MG63 (cell line): Measurements from ENCODE around the gene DENND5B. TPM values are rescaled to one million over a fixed set of nuclear protein-coding genes. Genes with fewer than 3 reads are reported as not detected.
"Not testable (repeated sequence)": the region's sequence is repeated elsewhere in the genome, so short reads cannot be mapped to it uniquely, and the experiment has no call there.

Source experiments
- DNase-seq: peaks from one replicate; pipeline ENCODE4 v3.0.0-alpha.2; 2020
- H3K27me3 ChIP-seq: fragments of 250-450 bp; sonication (Bioruptor Pico); 2 replicates; pipeline ENCODE4 v1.5.1; 2020; ENCODE audit warnings: mild to moderate bottlenecking, moderate library complexity
- H3K36me3 ChIP-seq: fragments of 250-450 bp; sonication (Bioruptor Pico); 2 replicates; pipeline ENCODE4 v1.5.1; 2020; ENCODE audit warnings: mild to moderate bottlenecking, moderate library complexity
- H3K4me3 ChIP-seq: fragments of 250-450 bp; sonication (Bioruptor Pico); 2 replicates; pipeline ENCODE4 v1.5.1; 2020; ENCODE audit warnings: mild to moderate bottlenecking, moderate library complexity
- H3K9me3 ChIP-seq: fragments of 250-450 bp; sonication (Bioruptor Pico); 2 replicates; pipeline ENCODE4 v1.5.1; 2020; ENCODE audit warnings: mild to moderate bottlenecking, moderate library complexity
- total RNA-seq: library from RNA; depleted of rRNA; stranded (reverse); fragments of >200 nt; shearing (Covaris generic); gene quantifications from 2 replicates; pipeline ENCODE4 v1.2.3, GENCODE V29; 2014; ENCODE audit warnings: low replicate concordance

Gene DENND5B
- total RNA-seq, 1 experiment from 2014 or later, result 8.7 TPM

DNA sequence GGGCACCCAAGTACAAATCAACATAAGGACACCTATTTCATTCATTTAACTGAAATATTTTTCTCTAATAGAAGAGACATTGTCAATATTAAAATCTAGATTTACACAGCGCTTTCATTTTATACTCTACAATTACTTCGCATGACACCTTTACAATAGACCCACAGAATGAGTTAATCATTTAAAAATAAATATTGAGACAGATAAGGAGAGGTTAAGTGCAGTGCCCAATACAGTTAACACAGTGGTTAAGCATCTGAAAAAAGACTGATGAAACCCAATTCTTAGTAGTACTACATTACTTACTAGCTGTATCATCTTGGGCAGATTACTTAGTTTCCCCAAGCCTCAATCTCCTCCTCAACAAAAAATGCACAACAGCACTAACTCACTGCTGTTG is 116.2 kb downstream of the DENND5B start:
- no peaks in the 10 kb centered on the region for H3K9me3 ChIP-seq
- no peak for DNase-seq
- no peak overlapping the region for H3K4me3 ChIP-seq
- no peaks in the 10 kb centered on the region for H3K36me3 ChIP-seq
- H3K27me3 ChIP-seq, result no peaks in the 10 kb centered on the region

- Histone ChIP-seq H3K4me3 (no peak overlapping the region), H3K9me3 (no peaks in the 10 kb centered on the region), H3K36me3 (no peaks in the 10 kb centered on the region), H3K27me3 (no peaks in the 10 kb centered on the region)
- DNase-seq, result no peak
These were observed 119.1 kb downstream of the DENND5B start for GRCh38 chr12:31471823-31472222.

DNA sequence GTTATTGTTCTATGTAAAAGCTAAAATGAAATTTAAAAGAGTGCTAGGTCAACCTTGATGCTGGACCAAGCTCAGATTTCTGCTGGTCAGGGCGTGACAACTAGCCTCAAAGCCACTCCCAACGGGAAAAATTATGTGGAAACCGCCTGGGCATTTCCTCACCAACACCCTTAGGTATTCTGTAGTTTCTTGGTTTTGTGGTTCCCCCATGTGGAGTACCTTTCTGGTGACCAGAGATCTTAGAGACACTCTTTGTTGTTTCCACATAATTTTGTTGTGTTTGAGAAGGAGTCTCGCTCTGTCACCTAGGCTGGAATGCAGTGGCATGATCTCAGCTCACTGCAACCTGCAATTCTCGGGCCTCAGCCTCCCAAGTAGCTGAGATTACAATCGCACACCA is 119.9 kb downstream of the DENND5B start:
- Histone ChIP-seq H3K4me3 (no peak overlapping the region), H3K36me3 (no peaks in the 10 kb centered on the region), H3K27me3 (no peaks in the 10 kb centered on the region), H3K9me3 (no peaks in the 10 kb centered on the region)
- no peak for DNase-seq

DNA sequence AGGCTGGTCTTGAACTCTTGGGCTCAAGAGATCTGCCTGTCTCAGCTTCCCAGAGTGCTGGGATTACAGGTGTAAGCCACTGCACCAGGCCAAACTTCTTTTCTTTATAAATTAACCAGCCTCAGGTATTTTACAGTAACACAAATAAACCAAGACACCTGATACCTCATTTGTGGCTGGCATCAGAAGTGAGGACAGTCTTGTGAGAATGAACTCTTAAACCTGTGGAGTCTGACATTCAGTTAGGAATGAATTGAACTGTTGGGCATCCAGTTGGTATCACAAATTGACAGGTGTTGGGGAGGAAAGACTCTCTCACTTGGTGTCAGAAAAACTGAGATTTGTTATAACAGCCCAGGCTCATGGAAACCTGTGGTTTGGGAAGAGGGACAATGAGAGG is 120.5 kb downstream of the DENND5B start:
- DNase-seq, result no peak
- Histone ChIP-seq H3K36me3 (no peaks in the 10 kb centered on the region), H3K9me3 (no peaks in the 10 kb centered on the region), H3K27me3 (no peaks in the 10 kb centered on the region), H3K4me3 (no peak overlapping the region)

GRCh38 chr12:31466768-31467167 is 124.2 kb downstream of the DENND5B start:
- no peak for DNase-seq
- no peaks in the 10 kb centered on the region for H3K36me3 ChIP-seq
- H3K9me3 ChIP-seq, result no peaks in the 10 kb centered on the region
- H3K27me3 ChIP-seq, result no peaks in the 10 kb centered on the region
- no peak overlapping the region for H3K4me3 ChIP-seq

- DNase-seq, result no peak
- Histone ChIP-seq H3K4me3 (no peak overlapping the region), H3K9me3 (no peaks in the 10 kb centered on the region), H3K36me3 (peaks cover 1% of the 10 kb centered on the region; the same call in 1 of the 2 replicates), H3K27me3 (no peaks in the 10 kb centered on the region)
These were observed 125.9 kb downstream of the DENND5B start for GRCh38 chr12:31465002-31465401.

DNA sequence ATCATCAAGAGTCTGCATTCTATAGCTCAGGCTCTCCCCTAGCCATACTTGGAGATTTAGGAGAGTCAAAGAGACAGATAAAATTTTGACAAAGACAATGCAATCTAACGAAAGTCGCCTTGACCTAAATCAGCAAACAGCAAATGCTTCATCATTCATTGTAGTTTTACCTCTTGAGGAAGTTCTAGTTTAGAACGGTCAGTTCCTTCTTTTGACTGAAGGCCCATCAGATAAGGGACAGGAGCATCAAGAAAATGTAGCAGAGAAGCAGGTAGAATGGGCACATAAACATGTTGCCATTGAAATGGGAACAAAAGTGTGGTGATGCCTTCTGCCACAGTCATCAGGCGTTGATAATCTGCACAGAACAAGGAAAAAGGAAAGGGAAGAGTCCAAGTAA is 130.9 kb downstream of the DENND5B start:
- Histone ChIP-seq H3K36me3 (peaks cover 3% of the 10 kb centered on the region), H3K9me3 (no peaks in the 10 kb centered on the region), H3K27me3 (no peaks in the 10 kb centered on the region), H3K4me3 (no peak overlapping the region)
- no peak for DNase-seq

- no peak for DNase-seq
- no peaks in the 10 kb centered on the region for H3K27me3 ChIP-seq
- peaks cover 3% of the 10 kb centered on the region for H3K36me3 ChIP-seq
These were observed 134.4 kb downstream of the DENND5B start for GRCh38 chr12:31456562-31456961.

DNA sequence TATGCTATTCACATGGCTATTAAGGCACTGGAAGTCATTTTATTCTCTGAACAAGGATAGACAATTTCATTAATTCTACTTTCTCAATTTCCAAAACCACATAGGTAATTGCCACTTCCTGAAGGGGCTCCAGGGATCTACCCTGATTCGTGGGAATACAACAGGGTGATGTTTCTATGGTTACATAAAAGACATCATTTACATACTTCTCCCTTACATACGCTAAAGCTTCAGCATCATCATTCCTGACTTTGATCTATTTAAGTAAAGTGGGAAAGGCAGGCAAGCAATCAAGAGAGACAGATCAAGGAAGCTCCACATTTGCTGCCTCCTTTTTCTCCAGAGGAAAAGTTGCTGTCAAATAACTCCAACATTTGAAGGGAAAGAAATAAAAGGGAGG is 146.2 kb downstream of the DENND5B start:
- no peak for DNase-seq
- Histone ChIP-seq H3K36me3 (no peaks in the 10 kb centered on the region), H3K9me3 (no peaks in the 10 kb centered on the region), H3K4me3 (no peak overlapping the region), H3K27me3 (no peaks in the 10 kb centered on the region)

More at GRCh38 chr12:31456562-31456961, 134.4 kb downstream of the DENND5B start:
- no peaks in the 10 kb centered on the region for H3K9me3 ChIP-seq
- no peak overlapping the region for H3K4me3 ChIP-seq

DNA sequence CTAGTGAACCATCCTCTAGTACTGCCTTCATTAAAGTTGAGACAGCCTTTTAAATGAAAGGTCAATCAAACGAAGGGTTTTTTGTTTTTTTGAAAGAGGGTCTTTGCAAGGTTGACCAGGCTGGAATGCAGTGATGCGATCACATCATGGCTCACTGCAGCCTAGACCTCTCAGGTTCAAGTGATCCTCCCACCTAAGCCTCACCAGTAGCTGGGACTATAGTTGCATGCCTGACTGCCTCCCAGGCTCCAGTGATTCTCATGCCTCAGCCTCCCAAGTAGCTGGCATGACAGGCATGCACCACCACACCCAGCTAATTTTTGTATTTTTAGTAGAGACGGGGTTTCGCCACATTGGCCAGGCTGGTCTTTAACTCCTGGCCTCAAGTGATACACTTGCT is 150.3 kb downstream of the DENND5B start:
- Histone ChIP-seq H3K9me3 (no peaks in the 10 kb centered on the region), H3K36me3 (no peaks in the 10 kb centered on the region), H3K27me3 (no peaks in the 10 kb centered on the region), H3K4me3 (no peak overlapping the region)
- no peak for DNase-seq

DNA sequence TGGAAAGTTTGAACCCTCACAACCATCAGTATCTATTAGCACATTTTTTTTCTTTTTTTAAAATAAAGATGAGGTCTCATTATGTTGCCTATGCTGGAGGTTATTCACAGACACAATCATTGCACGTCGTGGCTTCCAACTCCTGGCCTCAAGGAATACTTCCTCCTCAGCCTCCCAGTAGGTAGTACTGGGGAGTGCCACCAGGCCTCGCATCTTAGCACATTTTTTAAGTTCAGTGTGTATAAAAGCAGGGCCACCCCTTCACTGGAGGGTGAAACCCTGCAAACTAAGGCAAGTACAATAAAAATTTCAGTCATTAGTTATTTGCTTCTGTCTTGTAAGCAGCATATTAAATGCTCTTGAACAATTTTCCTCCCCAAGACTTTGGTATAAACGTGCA is 150.8 kb downstream of the DENND5B start:
- Histone ChIP-seq H3K36me3 (no peaks in the 10 kb centered on the region), H3K4me3 (no peak overlapping the region), H3K27me3 (no peaks in the 10 kb centered on the region), H3K9me3 (no peaks in the 10 kb centered on the region)
- no peak for DNase-seq

DNA sequence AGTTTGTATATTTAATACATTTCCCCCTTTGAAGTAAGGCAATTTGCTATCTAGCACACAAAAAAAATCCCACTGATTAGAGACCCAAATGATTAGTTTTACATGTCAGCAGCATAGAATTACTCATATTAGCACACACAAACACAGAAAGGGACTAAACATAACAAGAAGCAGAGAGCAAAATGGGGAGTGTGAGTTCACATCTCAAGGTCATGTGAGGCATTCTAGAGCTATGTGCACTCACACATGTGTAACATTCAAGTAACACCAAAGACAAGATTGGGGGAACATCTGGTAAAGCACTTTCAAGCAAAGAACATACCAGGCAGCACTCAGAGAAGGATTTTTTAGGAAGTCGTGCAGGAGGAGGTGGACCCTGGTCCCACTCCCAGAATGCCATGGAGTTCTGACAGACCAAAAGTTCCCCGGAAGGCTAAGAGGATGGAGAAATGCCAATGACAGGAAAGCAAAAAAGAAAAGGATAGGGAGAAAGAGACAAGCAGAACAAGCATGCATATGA is 159.2 kb downstream of the DENND5B start:
- Histone ChIP-seq H3K27me3 (no peaks in the 10 kb centered on the region), H3K36me3 (no peaks in the 10 kb centered on the region), H3K9me3 (no peaks in the 10 kb centered on the region), H3K4me3 (no peak overlapping the region)
- DNase-seq, result no peak

- no peak for DNase-seq
- Histone ChIP-seq H3K27me3 (no peaks in the 10 kb centered on the region), H3K36me3 (no peaks in the 10 kb centered on the region), H3K9me3 (no peaks in the 10 kb centered on the region), H3K4me3 (no peak overlapping the region)
These were observed 167.5 kb downstream of the DENND5B start for GRCh38 chr12:31423405-31423804.

GRCh38 chr12:31412292-31412801 is 178.6 kb downstream of the DENND5B start:
- Histone ChIP-seq H3K9me3 (no peaks in the 10 kb centered on the region), H3K27me3 (no peaks in the 10 kb centered on the region), H3K4me3 (no peak overlapping the region), H3K36me3 (no peaks in the 10 kb centered on the region)
- no peak for DNase-seq

- Histone ChIP-seq H3K9me3 (no peaks in the 10 kb centered on the region), H3K27me3 (no peaks in the 10 kb centered on the region), H3K4me3 (no peak overlapping the region), H3K36me3 (no peaks in the 10 kb centered on the region)
- DNase-seq, result no peak
These were observed 182.2 kb downstream of the DENND5B start for GRCh38 chr12:31408763-31409162.

- no peaks in the 10 kb centered on the region for H3K36me3 ChIP-seq
- H3K4me3 ChIP-seq, result no peak overlapping the region
- no peaks in the 10 kb centered on the region for H3K9me3 ChIP-seq
- DNase-seq, result no peak
- no peaks in the 10 kb centered on the region for H3K27me3 ChIP-seq
These were observed 183.4 kb downstream of the DENND5B start for GRCh38 chr12:31407562-31407961.

DNA sequence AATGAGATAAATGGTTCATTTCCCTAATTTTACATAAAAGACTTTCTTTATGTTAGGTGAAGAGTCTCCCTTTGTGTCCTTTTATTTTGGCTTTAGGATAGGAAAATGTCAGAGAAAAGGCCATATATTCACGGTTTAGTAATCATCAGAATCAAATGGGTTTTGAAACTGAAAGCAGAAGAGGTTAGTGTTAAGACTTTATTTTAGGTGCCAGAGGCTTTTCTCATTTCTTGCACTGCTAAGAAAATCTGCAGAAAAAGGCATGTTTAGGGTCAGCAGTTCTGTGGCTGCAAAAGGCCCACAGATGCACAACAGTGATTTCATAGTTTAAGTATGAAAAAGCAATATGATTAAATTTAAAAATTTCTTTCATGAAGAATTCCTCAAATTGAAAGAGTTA is 184.6 kb downstream of the DENND5B start:
- Histone ChIP-seq H3K27me3 (no peaks in the 10 kb centered on the region), H3K4me3 (no peak overlapping the region), H3K9me3 (no peaks in the 10 kb centered on the region), H3K36me3 (no peaks in the 10 kb centered on the region)
- DNase-seq, result no peak

DNA sequence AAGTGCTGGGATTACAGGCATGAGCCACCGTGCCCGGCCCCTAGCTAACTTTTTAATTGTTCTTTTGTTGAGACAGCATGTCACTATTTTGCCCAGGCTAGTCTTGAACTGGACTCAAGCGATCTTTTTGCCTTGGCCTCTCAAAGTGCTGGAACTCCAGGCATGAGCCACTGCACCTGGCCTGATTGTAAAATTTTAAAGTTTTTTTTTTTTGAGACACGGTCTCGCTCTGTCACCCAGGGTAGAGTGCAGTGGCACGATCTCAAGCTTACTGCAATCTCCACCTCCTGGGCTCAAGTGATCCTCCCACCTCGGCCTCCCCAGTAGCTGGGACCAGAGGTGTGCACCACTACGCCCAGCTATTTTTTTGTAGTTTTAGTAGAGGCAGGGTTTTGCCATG is 185.9 kb downstream of the DENND5B start:
- Histone ChIP-seq H3K27me3 (no peaks in the 10 kb centered on the region), H3K36me3 (no peaks in the 10 kb centered on the region), H3K9me3 (no peaks in the 10 kb centered on the region), H3K4me3 (no peak overlapping the region)
- DNase-seq, result no peak

- not testable (repeated sequence) for H3K36me3 ChIP-seq, H3K27me3 ChIP-seq, H3K4me3 ChIP-seq, H3K9me3 ChIP-seq
- DNase-seq, result peak; percentile 79
These were observed 187.8 kb downstream of the DENND5B start for GRCh38 chr12:31403099-31403607.
